ENCODE measurements around the gene ACOT13.
"Not testable (repeated sequence)": the region's sequence is repeated elsewhere in the genome, so short reads cannot be mapped to it uniquely, and the experiment has no call there.

ACOT13 gene

DNA sequence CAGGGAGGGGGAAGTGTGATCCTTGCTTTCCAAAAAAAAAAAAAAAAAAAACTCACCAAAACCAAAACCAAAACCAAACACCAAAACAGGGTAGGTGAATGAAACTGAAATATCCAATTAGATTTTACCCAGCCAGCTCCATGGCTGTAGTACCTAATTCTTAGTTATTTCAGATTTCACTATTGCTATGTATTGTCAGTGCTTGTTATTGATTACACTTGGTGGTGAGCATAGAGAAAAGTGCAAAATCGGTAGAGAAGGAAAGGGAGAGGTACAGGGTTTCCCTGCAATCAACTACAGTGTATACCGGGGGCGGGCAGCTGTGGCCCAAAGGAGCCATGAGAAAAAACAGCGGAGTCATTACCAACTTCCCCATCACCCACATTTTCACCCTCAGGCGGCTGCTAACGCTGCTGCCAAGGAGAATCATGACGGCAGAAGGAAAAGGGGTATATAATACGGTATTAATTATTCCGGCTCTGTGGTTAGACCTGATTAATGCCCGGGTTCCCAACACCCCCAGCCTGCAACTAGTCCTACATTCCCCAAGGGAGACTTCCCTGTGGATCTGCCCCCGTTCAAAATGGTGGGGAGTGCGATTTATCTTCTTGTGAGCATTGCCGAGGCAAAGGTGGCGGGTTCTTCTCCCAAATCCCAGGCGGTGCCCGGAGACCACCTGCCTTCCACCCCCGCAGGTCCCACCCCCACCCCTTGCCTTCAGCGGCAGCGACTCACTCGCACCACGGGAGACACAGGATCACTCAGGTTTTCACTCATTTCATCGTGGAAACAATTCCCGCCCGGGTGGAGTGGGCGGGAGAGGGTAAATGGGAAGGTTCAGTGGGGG lies 52.5 kb downstream of the ACOT13 start, which contains the start of gene C6orf62:
Gene C6orf62, minus strand, starts transcription at position 30 of the 847 bp plus-strand sequence. CDS start 486 bp downstream, outside the sequence.
- peak within 1 kb of the TSS; percentile 99 for H3K4me3 ChIP-seq (ENCODE audit: low read depth, low read length)
- no peak for DNase-seq (ENCODE audit: low read depth)
- TF ChIP-seq, protein P1, sequence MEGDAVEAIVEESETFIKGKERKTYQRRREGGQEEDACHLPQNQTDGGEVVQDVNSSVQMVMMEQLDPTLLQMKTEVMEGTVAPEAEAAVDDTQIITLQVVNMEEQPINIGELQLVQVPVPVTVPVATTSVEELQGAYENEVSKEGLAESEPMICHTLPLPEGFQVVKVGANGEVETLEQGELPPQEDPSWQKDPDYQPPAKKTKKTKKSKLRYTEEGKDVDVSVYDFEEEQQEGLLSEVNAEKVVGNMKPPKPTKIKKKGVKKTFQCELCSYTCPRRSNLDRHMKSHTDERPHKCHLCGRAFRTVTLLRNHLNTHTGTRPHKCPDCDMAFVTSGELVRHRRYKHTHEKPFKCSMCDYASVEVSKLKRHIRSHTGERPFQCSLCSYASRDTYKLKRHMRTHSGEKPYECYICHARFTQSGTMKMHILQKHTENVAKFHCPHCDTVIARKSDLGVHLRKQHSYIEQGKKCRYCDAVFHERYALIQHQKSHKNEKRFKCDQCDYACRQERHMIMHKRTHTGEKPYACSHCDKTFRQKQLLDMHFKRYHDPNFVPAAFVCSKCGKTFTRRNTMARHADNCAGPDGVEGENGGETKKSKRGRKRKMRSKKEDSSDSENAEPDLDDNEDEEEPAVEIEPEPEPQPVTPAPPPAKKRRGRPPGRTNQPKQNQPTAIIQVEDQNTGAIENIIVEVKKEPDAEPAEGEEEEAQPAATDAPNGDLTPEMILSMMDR (IDR thresholded peaks at IDR 0.05; ENCODE audit: low read depth, low read length, missing control alignments) = no peak

DNA sequence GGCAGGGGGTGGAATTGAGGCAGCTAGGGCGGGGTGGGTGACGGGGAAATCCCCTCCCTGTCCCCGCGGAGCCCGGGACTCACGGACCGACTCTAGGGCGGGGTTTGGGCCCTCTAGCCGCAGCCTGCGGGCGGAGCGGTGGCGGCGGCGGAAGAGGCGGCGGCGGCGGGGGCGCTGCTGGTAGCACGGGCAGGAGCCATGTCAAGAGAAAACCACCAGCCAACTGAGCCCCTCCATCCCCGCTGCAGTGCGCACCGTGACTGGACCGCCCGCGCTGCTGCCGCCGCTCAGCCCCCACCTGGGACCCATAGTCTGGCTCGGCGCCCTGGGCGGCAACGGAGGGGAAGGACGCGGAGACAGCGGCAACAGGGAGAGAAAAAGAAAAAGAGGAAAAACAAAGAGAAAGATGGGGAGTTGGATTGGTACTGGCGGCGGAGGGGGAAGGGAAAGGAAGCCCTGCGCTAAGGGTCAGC lies 53.3 kb downstream of the ACOT13 start:
- TF ChIP-seq, protein P1 (IDR thresholded peaks at IDR 0.05; ENCODE audit: low read depth, low read length, missing control alignments) = no peak
- no peak for DNase-seq (ENCODE audit: low read depth)
- H3K4me3 ChIP-seq (ENCODE audit: low read depth, low read length) = peak overlapping the region; percentile 99

DNA sequence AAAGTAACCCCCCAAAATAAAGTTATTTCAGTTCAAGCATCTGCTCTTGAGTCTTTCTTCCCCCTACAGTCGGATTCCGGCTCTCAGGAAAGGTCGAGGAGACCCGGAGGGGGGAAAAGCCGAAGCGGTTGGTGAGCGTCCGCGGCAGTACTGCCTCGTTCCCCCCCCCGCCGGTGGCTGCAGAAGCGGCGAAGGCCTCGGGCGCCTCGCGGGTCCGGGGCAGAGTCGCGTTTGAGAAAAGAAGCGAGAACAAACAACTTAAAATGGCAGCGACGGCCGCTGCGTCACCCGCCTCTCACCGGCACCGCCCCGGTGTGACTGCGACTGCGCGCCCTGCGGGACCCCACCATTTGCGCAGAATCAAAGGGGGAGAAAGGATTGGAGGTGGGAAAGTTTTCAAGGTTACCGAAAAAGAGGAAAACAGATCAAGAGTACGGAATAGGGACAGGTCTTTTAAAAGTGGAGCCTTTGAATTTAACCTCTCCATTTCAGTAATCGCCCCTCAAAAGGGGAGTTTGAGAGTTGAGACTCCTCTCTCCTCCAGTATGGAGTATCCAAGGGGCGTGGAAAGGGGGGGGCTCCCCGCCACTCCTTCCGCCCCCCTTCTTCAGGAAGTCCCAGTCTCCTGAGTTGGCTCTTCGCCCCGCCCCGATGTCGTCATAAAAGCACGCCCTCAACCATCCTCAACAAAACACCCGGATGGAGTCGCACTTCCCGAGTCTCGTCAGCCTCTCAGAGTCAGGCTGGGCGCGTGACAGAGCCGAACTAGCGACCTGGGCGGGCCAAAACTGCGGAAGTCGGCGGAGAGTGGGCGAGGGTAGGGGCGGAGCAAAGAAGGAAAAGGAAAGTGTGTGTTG lies 54.0 kb downstream of the ACOT13 start:
- peak; percentile 100 for DNase-seq (ENCODE audit: low read depth)
- TF ChIP-seq, protein P1 (IDR thresholded peaks at IDR 0.05; ENCODE audit: low read depth, low read length, missing control alignments) = no peak
- H3K4me3 ChIP-seq (ENCODE audit: low read depth, low read length) = peak overlapping the region; percentile 99

DNA sequence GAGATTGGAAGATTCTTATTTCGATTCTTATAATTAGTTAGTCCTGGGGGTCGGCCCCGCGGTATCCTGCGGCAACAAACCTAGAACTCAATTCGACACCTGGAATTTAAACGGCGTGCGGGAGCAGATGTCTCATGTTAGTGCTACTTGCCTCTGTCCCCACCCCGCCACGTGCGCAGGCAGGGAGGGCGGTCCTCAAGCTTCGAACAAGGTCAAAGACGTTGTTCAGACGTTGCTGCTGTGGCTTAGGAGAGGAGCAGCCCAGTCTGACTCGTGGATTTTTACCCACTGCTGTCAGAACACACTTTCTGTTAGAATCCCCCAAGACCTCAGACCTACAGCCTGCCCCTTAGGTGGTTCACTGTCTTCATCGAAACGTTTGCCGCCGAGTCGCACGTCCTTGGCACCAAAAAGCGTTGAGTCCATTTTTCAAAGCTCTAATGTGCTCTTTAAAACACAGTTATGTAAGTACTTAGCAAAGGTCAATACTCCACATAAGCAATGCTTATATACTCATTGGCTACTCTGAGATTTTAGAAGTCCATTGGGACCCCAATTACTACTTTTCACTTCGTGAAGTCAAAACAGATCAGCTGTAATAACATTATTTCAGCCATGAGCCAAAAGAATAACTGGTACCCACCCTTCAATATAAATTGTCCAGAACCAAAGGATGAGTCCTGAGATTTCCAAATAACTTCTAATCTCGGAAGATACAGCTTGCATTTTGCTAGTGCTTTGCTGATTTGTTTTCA lies 54.8 kb downstream of the ACOT13 start:
- TF ChIP-seq, protein P1 (IDR thresholded peaks at IDR 0.05; ENCODE audit: low read depth, low read length, missing control alignments) = no peak
- DNase-seq (ENCODE audit: low read depth) = peak; percentile 80
- peak overlapping the region; percentile 58 for H3K4me3 ChIP-seq (ENCODE audit: low read depth, low read length)

DNA sequence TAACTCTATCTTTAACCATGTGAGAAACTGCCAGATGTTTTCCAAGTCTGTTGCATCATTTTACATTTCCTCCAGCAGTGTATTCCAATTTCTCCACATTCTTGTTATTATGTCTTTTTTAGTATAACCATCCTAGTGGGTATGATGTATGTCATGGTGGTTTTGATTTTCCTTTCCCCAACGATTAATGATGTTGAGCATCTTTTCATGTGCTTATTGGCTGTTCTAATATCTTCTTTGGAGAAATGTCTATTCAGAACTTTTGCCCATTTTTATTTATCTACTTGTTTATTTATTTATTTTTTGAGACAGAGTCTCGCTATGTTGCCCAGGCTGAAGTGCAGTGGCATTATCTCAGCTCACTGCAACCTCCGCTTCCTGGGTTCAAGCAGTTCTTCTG lies 56.4 kb downstream of the ACOT13 start:
- no peak overlapping the region for H3K4me3 ChIP-seq (ENCODE audit: low read depth, low read length)
- TF ChIP-seq, protein P1 (IDR thresholded peaks at IDR 0.05; ENCODE audit: low read depth, low read length, missing control alignments) = no peak
- DNase-seq (ENCODE audit: low read depth) = no peak

DNA sequence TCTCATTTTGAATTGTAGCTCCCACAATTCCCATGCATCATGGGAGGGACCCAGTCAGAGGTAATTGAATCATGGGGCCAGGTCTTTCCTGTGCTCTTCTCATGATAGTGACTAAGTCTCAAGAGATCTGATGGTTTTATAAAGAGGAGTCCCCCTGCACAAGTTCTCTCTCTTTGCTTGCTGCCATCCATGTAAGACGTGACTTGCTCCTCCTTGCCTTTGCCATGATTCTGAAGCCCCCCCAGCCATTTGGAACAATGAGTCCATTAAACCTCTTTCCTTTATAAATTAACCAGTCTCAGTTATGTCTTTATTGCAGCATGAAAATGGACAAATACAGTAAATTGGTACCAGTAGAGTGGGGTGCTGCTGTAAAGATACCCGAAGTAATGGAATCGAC lies 63.8 kb downstream of the ACOT13 start:
- not testable (repeated sequence) for H3K4me3 ChIP-seq (ENCODE audit: low read depth, low read length)

DNA sequence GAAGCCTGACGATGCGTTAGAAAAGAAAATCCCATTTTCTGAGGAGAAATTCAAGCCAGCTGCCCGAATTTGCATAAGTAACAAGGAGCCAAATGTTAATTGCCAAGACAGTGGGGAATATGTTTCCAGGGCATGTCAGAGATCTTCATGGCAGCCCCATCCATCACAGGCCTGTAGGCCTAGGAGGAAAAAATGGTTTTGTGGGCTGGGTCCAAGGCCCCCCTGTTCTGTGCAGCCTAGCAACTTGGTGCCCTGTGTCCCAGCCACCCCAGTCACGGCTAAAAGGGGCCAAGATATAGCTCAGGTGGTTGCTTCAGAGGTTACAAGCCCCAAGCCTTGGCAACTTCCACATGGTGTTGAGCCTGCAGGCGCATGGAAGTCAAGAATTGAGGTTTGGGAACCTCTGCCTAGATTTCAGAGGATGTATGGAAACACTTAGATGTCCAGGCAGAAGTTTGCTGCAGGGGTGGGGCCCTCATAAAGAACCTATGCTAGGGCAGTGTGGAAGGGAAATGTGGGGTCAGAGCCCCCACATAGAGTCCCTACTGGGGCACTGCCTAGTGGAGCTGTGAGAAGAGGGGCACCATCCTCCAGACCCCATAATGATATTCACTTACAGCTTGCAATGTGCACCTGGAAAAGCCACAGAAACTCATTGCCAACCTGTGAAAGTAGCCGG lies 64.7 kb downstream of the ACOT13 start:
- not testable (repeated sequence) for DNase-seq (ENCODE audit: low read depth); H3K4me3 ChIP-seq (ENCODE audit: low read depth, low read length)

More for the DNA sequence above, 63.8 kb downstream of the ACOT13 start:
- DNase-seq (ENCODE audit: low read depth) = not testable (repeated sequence)

Measured in GM12864 (cell line).